HG03354 (cell line): ENCODE measurements around the gene SMPD2.

Experiments
- ATAC-seq: cut with Tn5 transposase; IDR thresholded peaks from one replicate; pipeline ENCODE4 v1.9.1; 2021; ENCODE audit warnings: mild to moderate bottlenecking; ENCODE audit not compliant: unreplicated experiment, poor library complexity, severe bottlenecking

Gene SMPD2

DNA sequence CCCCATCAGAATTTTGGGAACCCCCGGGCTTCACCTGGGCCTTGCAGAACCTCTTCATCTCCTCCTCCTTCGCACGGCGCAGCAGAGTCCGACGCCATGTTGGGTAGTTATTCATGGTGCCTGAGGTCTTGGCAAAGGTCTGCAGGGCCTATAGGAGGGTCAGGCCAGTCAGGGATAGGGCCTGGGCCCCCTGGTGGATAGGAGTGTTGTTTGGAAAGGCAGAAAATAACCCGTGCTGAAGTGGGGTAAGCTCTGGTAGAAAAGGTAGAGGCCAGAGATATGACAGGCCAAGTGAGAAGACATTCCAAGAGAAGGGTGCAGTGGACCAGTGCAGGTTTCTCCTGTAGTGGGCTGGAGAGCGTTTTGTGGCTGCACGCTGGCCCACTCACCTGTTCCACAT lies 4.9 kb downstream of the SMPD2 start:
- ATAC-seq = no peak

DNA sequence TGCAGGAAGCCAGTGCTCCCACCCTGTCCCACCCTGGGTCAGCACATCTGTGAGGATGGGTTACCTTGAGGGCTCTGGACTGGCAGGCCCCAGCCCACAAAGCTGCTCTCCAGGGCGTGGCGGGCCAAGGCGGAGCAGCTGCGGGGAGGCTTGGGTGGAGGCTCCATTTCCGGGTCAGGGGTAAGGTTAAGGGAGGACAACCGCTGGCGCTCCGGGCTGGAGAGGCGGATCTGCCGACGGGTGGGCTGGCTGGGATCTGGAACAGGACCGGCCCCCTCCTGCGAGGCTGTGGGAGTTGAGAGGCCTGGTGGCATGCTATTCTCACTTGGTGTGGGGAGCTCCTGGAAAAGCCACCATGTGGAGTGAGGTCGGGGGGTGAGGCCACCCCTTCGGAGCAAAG lies 5.5 kb downstream of the SMPD2 start:
- ATAC-seq = no peak

DNA sequence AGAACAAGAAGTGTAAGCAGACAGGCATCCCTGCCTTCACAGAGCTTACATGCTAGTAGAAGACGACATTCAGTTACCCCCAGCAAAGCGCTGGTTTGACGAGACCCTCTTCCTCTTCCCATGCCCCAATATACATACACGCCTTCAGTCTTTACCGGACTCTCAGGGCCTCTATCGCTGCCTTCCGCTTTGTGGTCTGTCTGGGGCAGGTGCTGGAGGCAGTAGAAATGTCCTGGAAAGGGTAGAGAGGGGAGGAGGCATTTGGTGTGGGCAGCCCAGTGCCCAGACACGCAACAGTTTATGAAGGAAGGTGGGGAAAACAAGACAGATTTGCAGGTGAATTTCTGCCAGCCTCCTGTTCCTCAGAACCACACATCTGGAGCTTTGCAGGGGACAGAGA lies 6.0 kb downstream of the SMPD2 start:
- no peak for ATAC-seq

DNA sequence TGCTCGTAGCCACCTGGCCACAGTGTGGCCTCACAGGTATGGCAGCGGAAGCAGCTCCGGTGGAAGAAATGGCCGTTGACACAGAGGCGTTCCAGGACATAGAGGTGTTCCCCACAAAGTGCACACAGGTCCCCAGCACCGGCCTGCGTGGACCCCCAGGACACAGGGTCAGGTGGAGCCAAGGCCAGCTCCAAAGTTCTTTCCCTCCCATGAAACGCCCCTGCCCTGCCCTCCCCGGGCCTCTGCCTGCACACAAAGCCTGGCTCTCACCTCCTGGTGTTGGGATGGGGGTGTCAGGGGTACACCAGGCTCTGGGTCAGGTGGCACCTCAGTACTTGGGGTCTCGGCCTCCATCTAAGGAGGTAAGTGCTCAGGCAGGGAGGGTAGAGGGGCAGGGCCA lies 6.6 kb downstream of the SMPD2 start:
- ATAC-seq = no peak

DNA sequence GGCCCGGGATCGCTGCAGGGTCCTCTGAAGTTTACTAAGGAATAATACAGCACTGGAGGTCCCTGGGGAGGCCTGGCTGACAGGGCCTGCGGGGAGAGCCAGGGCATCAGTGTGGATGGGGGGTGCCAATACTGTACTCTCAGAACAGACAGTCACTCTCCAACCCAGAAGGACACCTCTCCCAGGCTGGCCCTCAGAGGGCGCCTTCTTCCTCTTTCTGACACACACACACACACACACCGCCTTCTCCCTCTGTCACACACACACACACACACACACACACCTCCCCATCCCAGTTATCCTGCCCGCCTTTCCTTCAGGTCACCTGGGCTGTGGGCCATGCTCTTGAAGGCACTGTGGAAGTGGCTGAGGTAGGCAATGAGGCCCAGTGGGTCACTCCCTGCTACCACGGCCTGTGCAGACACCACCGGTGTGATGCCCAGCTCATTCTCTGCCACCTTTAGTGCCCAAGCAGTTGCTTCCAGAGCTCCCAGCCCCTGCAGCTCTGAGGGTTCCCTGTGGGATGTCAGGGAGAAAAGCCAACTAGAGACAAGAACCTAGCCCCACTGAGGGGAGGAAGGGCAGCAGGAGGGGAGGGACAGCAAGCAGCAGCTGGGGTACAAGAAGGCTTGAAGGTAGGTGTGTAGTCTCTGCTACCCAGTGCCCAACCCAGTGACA lies 7.5 kb downstream of the SMPD2 start:
- no peak for ATAC-seq

DNA sequence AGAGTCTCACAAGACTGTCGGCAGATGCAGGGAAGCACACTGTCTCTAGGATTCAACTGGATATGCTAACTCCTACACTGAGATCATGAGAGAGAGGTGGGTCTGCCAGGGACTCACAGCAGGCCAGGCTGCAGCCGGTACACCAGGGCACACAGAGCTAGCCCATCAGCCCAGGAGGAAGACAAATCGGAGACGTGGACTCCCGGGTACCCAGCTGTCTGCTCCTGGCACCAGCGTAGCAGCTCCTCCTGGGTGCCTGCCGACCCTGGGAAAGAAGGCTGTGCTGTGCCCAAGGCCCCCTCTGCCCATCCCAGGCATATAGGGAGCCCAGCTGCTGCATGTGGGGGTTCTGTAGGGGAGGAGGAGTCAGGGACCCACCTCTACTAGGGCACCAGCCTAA lies 8.1 kb downstream of the SMPD2 start:
- no peak for ATAC-seq

DNA sequence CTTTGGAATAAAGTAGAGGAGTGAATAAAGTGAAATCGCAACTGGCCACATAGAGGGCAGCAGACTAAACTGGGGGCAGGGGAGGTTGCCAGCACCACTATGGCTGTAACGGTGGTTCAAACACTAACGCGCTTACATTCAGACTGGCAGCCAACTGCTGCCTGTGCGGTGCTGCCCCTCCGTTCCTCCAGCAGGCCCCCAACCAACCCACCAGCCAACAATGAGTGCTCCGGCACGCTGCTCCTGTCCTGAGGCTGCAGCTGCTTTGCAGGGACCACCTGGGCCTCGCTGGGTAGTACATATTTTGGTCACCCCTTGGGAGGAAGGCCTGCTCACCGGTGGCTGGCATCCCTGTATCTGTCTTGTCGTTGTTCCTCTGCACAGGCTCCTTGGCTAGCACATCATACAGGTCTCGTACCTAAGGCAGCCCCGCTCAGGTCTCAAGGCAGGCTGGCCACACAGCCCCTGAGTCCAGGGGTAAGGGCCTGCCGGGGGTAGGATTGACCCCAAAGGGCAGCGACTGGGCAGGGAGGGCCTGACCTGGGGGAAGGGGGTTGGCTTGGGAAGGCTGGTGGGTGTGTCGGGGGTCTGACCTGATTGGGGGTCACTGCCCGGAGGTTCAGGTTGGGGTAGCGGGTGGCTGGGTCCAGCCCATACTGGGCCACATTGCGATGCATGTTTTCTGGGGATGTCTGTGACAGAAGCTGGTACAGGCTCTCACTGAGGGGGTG lies 8.7 kb downstream of the SMPD2 start:
- ATAC-seq = no peak

DNA sequence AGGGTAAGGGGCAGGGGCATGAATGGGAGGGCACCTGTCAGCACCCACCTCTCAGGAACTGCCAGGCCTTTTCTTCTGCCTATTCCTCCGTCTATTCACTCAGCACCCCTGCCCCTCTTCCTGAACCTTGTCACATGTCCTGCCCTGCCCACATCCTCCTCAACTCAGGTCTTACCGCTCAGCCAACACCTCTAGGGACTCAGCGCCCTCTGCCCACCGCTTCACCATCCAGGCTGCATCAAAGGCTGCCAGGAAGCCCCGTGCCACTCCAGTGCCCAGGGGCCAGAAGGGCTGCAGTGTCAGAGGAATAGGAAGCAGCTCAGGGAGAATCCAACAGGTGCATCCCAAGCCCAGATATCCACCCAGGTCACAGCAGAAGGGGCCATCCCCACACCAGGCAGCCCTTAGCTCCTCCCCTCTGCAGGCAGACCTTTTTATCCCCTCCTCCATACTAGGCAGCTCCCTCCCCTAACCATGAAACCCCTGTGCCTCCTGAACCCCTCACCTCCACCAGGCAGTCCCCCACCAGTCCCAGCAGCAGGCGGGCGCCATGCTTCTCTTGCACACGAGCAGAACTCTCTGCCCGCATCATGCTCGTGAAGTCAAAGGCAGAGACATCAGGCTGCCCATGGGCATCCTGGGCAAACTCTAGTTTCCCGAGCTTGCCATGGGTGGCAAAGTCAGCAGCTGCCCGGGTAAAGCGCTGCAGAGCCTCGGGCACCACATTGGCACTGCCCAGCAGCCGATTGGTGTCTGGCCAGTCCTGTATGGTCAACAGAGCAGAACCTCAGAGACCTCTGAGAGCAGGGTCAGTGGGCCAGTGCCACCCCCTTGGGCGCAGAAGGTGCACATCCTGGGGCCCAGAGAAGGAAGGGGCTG lies 9.5 kb downstream of the SMPD2 start:
- no peak for ATAC-seq

DNA sequence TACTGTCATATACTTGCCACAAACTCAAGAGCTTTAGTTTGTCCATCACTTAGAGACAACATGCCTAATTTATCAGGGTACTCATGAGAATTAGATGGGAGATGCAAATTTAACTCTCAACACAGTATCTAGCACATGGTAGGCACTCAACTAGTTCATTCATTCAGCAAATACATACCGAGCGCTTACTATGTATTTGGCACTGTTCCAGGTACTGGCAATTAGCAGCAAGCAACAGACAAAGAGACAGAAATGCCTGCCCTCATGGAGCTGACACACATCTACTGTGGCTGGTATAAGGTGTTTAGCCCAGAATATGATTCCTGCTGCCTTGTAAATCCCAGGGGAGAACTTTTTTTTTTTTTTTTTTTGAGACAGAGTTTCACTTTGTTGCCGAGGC lies 10.3 kb downstream of the SMPD2 start:
- ATAC-seq = no peak

DNA sequence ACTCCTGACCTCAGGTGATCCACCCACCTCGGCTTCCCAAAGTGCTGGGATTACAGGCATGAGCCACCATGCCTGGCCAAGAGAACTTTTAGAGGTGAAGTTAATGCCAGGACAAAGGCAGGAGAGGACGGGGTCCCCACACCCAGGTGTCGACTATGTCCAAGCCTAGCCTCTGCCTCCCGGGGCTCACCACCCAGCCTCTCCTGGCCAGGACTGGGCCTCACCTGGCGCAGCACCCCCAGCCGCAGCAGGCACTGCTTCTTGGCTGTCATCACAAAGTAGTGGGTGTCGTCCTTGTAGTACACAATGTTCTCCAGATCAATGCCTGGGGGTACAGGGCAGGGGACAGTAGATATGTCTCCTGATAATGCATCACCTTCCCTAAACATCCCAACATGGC lies 10.9 kb downstream of the SMPD2 start:
- ATAC-seq = no peak

DNA sequence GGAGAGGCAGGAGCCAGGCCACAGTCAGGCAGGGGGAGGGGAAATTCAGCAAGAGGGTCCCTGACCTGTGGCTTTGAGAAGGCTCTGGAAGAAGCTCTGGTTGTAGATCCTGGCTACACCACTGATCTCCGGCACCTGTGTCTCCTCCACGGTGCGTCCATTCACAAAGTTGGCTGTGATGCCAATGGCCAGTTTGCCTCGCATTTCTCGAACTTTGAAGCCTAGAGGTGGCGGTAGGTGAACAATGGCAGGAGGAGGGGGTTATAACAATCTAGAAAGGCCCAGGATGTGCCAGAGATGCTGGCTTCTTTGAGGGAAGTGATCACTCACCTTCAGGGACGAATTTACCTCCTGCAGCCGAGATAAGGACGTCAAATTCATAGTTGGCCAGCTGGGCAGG lies 11.7 kb downstream of the SMPD2 start:
- no peak for ATAC-seq

DNA sequence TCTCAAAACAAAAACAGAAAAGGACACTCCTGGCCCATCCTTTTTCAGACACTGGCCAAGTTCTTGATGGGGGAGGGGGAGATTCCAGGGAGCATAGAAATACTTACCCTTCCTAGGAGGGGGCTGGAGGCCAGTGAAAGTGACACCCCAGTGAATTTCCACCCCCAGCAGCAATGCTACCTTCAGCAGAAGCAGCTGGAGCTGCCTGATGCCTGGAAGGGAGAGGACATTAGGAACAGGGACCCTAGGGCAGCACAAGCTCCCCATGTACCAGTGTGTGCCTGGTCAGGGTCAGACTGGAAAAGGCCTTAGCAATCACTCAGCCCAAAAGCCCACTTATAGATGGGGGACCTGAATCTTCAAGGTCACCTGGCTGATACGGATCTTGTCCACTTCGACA lies 12.6 kb downstream of the SMPD2 start:
- no peak for ATAC-seq

DNA sequence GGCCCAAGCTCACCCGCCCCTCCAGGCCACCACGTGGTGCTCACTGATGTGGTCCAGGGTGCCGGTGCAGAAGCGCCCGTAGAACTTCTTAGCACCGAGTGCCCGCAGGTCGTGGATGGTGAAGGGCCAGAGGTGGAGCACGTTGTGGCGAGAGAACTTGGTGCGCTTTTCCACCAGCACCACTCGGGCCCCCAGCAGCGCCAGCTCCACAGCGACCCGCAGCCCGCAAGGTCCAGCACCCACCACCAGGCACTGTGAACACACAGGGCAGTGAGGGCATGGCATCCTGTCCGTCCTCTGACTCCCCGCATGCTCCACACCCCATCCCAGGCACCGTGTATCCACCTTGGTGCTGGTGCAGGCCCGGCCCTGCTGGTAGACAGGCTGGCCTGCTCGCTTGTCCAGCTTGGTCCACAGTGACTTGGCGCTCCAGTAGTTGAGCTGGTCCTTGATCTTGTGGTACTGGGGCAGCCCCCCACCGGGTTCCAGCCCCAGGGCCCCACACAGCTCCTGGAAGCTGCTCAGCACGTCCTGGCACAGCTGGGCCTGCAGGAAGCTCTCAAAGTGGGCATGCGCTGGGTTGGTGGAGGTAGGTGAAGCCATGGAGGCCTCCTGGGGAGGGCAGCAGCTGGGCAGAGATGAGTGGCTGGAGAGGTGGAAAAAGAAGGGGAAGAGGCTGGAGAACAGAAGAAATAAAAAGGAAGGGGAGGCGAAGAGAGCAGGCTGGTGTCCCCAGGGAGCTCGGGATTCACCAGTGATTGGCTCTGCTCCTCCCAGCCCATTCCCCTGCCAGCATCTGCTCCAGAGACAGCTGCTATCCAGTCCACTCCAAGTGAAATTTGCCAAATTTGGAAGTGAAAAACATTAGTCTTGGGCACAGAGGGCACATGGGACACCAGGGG lies 13.3 kb downstream of the SMPD2 start:
- no peak for ATAC-seq

DNA sequence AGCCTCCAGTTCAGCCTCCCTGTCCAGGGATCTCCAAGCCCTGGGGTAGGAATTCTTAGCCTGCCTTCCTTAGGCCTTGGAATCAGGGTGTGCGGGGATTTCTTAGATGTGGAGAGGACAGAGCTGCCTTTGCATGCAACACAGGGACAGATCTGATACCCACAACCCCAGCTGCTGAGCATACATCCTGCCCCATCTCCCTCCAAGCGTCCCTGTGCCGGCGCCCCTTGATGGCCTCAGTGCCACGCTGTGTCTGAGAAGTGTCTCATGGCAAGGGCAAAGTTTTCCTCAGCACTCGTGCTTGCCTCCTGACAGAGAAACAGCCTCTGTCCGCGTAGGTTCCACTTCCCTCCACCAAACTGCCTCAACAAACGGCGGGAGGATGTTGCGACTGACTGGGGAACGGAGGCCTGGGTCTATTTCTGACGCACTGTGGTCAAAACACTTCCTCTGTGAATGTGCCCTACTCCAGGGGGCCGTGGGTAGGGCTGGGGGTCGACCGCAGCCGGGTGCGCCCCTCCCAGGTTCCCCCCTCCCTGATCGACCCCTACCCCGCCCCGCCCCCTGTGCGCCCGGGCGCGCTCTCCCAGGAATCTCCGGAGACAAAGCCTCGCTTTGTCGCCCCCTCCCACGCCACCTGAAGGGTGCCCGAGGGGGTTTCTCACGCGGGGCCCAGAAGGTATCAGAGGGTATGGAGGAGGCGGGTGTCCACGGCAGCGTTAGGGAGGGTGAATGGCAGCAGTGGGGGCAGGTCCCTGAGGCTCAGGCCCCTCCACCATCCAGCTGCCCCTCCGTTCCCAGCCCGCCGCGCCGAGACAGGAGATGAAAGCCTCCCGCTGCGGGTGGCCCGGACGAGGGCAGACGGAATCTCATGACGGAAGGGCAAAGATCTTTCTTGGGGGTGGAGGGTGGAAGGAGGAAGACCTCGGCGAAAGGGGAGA lies 14.2 kb downstream of the SMPD2 start:
- peak; percentile 39 for ATAC-seq

DNA sequence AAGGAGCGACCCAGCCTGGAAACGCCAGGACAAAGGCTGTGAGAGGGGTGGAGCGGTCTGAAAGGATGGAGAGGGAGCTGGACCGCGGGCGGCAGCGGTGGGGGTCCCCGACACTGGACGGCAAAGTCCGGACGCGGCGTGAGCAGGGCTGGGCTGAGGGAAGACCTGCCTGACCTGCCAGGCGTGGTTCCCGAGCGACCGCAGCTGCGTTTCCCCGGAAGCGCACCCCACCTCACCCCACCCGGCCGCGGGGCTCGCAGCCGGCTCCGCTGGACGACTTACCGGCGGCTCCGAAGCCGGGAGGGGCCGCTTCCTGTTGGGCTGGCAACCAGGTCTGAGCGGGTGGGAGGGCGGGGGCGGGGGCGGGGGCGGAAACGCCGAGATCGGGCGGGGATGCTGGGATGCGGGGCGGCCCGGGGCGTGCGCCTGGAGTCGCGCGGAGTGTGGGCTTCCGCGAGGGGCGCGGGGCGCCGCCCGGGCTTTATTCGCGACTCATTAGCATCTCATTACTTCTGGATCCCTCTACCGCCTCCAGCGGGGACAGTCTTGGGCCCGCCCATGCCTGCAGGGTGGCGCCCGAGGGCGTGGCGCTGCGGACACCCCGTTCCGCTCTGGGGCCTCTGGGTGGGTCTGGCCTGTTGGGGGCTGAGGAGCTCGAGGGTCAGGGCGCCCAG lies 15.1 kb downstream of the SMPD2 start, which contains the start of gene MICAL1:
Gene MICAL1 (minus strand): TSS at position 336 of the 674 bp plus-strand sequence. CDS start 1,576 bp downstream, outside the sequence.
- ATAC-seq = peak; percentile 67

DNA sequence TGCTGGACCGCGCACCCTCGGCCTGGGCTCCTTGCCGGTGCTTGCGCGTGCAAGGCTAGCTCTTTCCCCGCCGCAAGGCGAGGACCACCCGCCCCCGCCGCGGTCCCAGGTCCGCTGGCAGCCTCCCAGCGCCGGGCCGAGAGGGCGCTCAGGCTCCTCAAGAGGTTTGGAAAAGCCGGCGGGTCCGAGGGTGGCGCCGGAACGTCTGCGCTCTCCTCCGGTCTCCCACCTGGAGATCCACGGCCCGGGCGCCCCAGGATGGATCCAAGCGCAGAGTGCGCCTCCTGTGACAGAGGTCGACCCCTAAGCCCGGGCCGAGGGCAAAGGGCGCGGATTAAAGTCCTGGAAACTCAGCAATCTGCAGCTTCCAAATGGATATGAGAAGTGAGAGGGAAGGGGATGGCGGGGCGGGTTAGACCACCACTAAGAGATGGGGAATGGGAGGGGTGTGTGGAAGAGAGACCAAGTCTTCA lies 15.6 kb downstream of the SMPD2 start:
- ATAC-seq = peak; percentile 2

DNA sequence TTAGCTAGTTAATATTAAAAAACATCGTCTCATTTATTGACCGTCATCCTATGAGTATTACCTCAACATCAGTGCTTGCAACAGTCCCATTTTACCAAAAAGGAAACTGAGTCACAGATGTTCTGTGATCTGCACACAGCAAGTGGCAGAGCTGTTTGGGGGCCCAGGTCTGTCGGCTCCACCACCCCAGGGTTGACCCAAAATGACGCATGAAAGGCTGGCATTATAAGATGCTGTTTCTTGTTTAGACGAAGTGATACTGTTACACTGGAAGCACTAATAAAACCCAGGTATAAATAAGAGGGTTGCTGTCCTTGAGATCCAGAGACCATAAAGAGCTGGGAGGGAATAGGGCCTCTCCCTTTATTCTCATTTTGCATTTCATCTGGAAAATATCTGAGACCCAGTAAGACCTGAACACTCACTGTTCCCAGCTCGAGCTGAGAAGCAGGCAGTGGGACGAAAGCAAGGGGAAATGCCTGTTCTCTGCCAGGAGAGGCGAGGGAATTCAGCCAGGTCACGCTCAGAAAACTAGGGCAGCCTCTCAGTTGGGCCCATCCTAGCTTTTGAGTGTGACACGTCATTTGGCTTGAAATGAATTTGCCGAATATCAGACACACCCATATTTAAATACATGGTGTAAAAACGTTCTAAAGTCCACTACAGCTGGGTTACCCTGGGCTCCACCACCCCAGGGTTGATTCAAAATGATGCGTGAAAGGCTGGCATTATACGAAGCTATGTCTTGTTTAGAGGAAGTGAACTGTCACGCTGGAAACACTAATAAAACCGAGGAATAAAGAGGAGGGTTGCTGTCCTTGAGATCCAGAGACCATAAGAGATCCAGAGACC lies 16.4 kb downstream of the SMPD2 start:
- no peak for ATAC-seq
